HEK293 (cell line): ENCODE data around the gene FNTB.

ENCODE experiments used
- CTCF ChIA-PET: fragments of 350-600 bp; formaldehyde crosslinking; extraction: SDS; loops from one replicate; lab custom pipeline; 2021; ENCODE audit warnings: antibody characterized with exemption; lab: Yijun Ruan, JAX
- POLR2A ChIA-PET: fragments of 300-600 bp; formaldehyde crosslinking; extraction: SDS; loops from one replicate; lab custom pipeline; 2020; ENCODE audit warnings: antibody characterized with exemption, inconsistent platforms; lab: Yijun Ruan, JAX
- H3K27ac ChIP-seq: fragments of 200-500 bp; sonication (Bioruptor generic); 2 replicates; pipeline ENCODE4 v1.5.1; 2014; ENCODE audit warnings: low read depth, low read length, control low read depth, inconsistent platforms; ENCODE audit errors: extremely low read depth
- H3K36me3 ChIP-seq, 2 experiments: fragments of 200-500 bp in 1 of 2; sonication (Bioruptor generic) in 1 of 2; 1 replicate in 1 of 2; 2 replicates in 1 of 2; pipeline ENCODE4 v1.5.1; 2014 to 2017; ENCODE audit warnings: inconsistent platforms in 2 of 2, low read length in 2 of 2; ENCODE audit not compliant: control insufficient read depth in 2 of 2, insufficient read depth in 1 of 2
- H3K4me1 ChIP-seq: fragments of 200-500 bp; sonication (Bioruptor generic); 2 replicates; pipeline ENCODE4 v1.5.1; 2014; ENCODE audit warnings: mild to moderate bottlenecking, low read length, inconsistent platforms; ENCODE audit not compliant: control insufficient read depth, insufficient read depth
- H3K4me3 ChIP-seq: 2 replicates; pipeline ENCODE4 v1.5.1; 2011; ENCODE audit warnings: low read depth, mild to moderate bottlenecking, control low read depth, low read length, moderate library complexity
- H3K9me3 ChIP-seq: fragments of 200-500 bp; sonication (Bioruptor generic); 2 replicates; pipeline ENCODE4 v1.5.1; 2014; ENCODE audit warnings: low read depth, low read length, inconsistent platforms; ENCODE audit not compliant: control insufficient read depth, insufficient read depth
- KLF10 ChIP-seq: fragments of 450-650 bp; IDR thresholded peaks from 2 replicates; pipeline ENCODE4 v1.5.1; 2018; ENCODE audit warnings: missing biosample characterization, mild to moderate bottlenecking, missing genetic modification characterization
- KLF9 ChIP-seq: fragments of 450-650 bp; formaldehyde crosslinking; IDR thresholded peaks from 2 replicates; pipeline ENCODE4 v1.5.1; 2016; ENCODE audit warnings: missing biosample characterization, missing genetic modification characterization, low read depth
- ZBTB8A ChIP-seq: fragments of 450-650 bp; formaldehyde crosslinking; IDR thresholded peaks from 2 replicates; pipeline ENCODE4 v1.5.1; 2016; ENCODE audit warnings: missing biosample characterization, missing genetic modification characterization
- ZEB2 ChIP-seq: fragments of 450-650 bp; formaldehyde crosslinking; IDR thresholded peaks from 2 replicates; pipeline ENCODE4 v1.5.1; 2016; ENCODE audit warnings: missing biosample characterization, missing genetic modification characterization
- ZNF114 ChIP-seq: fragments of 450-650 bp; formaldehyde crosslinking; IDR thresholded peaks from 2 replicates; pipeline ENCODE4 v1.5.0; 2017; ENCODE audit warnings: missing biosample characterization, missing genetic modification characterization
- ZNF146 ChIP-seq: fragments of 450-650 bp; formaldehyde crosslinking; IDR thresholded peaks from 2 replicates; pipeline ENCODE4 v1.5.1; 2016; ENCODE audit warnings: missing biosample characterization, missing genetic modification characterization
- ZNF157 ChIP-seq: fragments of 450-650 bp; formaldehyde crosslinking; IDR thresholded peaks from 2 replicates; pipeline ENCODE4 v1.5.1; 2016; ENCODE audit warnings: missing biosample characterization, missing genetic modification characterization
- ZNF19 ChIP-seq: fragments of 450-650 bp; formaldehyde crosslinking; IDR thresholded peaks from 2 replicates; pipeline ENCODE4; 2016; ENCODE audit warnings: missing biosample characterization, missing genetic modification characterization, low read depth
- ZNF202 ChIP-seq: fragments of 450-650 bp; formaldehyde crosslinking; IDR thresholded peaks from 2 replicates; pipeline ENCODE4 v1.5.1; 2016; ENCODE audit warnings: missing biosample characterization, missing genetic modification characterization, borderline replicate concordance
- ZNF211 ChIP-seq: fragments of 450-650 bp; formaldehyde crosslinking; IDR thresholded peaks from 2 replicates; pipeline ENCODE4 v1.5.1; 2016; ENCODE audit warnings: low read depth, missing biosample characterization, missing genetic modification characterization
- ZNF214 ChIP-seq: fragments of 450-650 bp; formaldehyde crosslinking; IDR thresholded peaks from 2 replicates; pipeline ENCODE4 v1.5.1; 2017; ENCODE audit warnings: missing biosample characterization, mild to moderate bottlenecking, missing genetic modification characterization, borderline replicate concordance
- ZNF335 ChIP-seq: fragments of 450-650 bp; formaldehyde crosslinking; conservative IDR thresholded peaks from 2 replicates; pipeline ENCODE4 v1.5.1; 2016; ENCODE audit warnings: missing biosample characterization, missing genetic modification characterization
- ZNF37A ChIP-seq: fragments of 450-650 bp; IDR thresholded peaks from 2 replicates; pipeline ENCODE4 v1.5.1; 2018; ENCODE audit warnings: missing biosample characterization, missing genetic modification characterization
- ZNF48 ChIP-seq: fragments of 450-650 bp; formaldehyde crosslinking; IDR thresholded peaks from 2 replicates; pipeline ENCODE4 v1.5.1; 2016; ENCODE audit warnings: missing biosample characterization, missing genetic modification characterization
- ZNF501 ChIP-seq: fragments of 450-650 bp; formaldehyde crosslinking; IDR thresholded peaks from 2 replicates; pipeline ENCODE4 v1.5.1; 2016; ENCODE audit warnings: missing biosample characterization, missing genetic modification characterization
- ZNF514 ChIP-seq: fragments of 450-650 bp; formaldehyde crosslinking; IDR thresholded peaks from 2 replicates; pipeline ENCODE4 v1.5.1; 2016; ENCODE audit warnings: missing biosample characterization, missing genetic modification characterization
- ZNF529 ChIP-seq: fragments of 450-650 bp; formaldehyde crosslinking; IDR thresholded peaks from 2 replicates; pipeline ENCODE4 v1.5.1; 2017; ENCODE audit warnings: missing genetic modification characterization, missing biosample characterization; ENCODE audit not compliant: insufficient replicate concordance
- ZNF600 ChIP-seq: fragments of 450-650 bp; formaldehyde crosslinking; IDR thresholded peaks from 2 replicates; pipeline ENCODE4 v1.5.1; 2016; ENCODE audit warnings: missing biosample characterization, missing genetic modification characterization
- ZNF670 ChIP-seq: fragments of 450-650 bp; formaldehyde crosslinking; IDR thresholded peaks from 2 replicates; pipeline ENCODE4 v1.5.1; 2016; ENCODE audit warnings: missing biosample characterization, missing genetic modification characterization, low read depth
- ZNF677 ChIP-seq: fragments of 450-650 bp; IDR thresholded peaks from 2 replicates; pipeline ENCODE4 v1.5.0; 2018; ENCODE audit warnings: missing biosample characterization, mild to moderate bottlenecking, missing genetic modification characterization, moderate library complexity
- TF ChIP-seq, protein P1 (sequence below): fragments of 450-650 bp; formaldehyde crosslinking; IDR thresholded peaks from 2 replicates; pipeline ENCODE4 v1.5.1; 2016; ENCODE audit warnings: missing biosample characterization, missing genetic modification characterization
- TF ChIP-seq, protein P2 (sequence below): fragments of 450-650 bp; formaldehyde crosslinking; conservative IDR thresholded peaks from 2 replicates; pipeline ENCODE4 v1.5.1; 2016; ENCODE audit warnings: low read depth, missing biosample characterization, missing genetic modification characterization

Gene FNTB

GRCh38 chr14:65034021-65034420 is 47.3 kb downstream of the FNTB start:
- CTCF ChIA-PET = interaction anchor here (0.5 to 1.8 kb wide), 2 partner anchors 14 to 72 kb away, joined by 3 to 9 read pairs; no protein-coding TSS in a partner anchor

GRCh38 chr14:65035049-65035448 is 48.4 kb downstream of the FNTB start:
- Histone ChIP-seq H3K36me3 (peaks cover 14 to 17% of the 10 kb centered on the region in 2 experiments), H3K4me3 (no peak overlapping the region), H3K4me1 (no peaks in the 10 kb centered on the region), H3K27ac (no peak overlapping the region), H3K9me3 (no peaks in the 10 kb centered on the region)
- ChIA-PET POLR2A (no interaction called here), CTCF (interaction anchor here (0.6 to 1.8 kb wide), 4 partner anchors 10 to 398 kb away, joined by 3 to 9 read pairs (median 4); partner anchors contain the start of gene FNTB)
- TF ChIP-seq KLF9 (tag by site-specific recombination) = no peak
- TF ChIP-seq, protein P1, sequence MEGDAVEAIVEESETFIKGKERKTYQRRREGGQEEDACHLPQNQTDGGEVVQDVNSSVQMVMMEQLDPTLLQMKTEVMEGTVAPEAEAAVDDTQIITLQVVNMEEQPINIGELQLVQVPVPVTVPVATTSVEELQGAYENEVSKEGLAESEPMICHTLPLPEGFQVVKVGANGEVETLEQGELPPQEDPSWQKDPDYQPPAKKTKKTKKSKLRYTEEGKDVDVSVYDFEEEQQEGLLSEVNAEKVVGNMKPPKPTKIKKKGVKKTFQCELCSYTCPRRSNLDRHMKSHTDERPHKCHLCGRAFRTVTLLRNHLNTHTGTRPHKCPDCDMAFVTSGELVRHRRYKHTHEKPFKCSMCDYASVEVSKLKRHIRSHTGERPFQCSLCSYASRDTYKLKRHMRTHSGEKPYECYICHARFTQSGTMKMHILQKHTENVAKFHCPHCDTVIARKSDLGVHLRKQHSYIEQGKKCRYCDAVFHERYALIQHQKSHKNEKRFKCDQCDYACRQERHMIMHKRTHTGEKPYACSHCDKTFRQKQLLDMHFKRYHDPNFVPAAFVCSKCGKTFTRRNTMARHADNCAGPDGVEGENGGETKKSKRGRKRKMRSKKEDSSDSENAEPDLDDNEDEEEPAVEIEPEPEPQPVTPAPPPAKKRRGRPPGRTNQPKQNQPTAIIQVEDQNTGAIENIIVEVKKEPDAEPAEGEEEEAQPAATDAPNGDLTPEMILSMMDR (tag by site-specific recombination) = no peak
- no peak for TF ChIP-seq ZNF529 (tag by site-specific recombination)
- no peak for TF ChIP-seq ZNF157 (tag by site-specific recombination)
- TF ChIP-seq, protein P2, sequence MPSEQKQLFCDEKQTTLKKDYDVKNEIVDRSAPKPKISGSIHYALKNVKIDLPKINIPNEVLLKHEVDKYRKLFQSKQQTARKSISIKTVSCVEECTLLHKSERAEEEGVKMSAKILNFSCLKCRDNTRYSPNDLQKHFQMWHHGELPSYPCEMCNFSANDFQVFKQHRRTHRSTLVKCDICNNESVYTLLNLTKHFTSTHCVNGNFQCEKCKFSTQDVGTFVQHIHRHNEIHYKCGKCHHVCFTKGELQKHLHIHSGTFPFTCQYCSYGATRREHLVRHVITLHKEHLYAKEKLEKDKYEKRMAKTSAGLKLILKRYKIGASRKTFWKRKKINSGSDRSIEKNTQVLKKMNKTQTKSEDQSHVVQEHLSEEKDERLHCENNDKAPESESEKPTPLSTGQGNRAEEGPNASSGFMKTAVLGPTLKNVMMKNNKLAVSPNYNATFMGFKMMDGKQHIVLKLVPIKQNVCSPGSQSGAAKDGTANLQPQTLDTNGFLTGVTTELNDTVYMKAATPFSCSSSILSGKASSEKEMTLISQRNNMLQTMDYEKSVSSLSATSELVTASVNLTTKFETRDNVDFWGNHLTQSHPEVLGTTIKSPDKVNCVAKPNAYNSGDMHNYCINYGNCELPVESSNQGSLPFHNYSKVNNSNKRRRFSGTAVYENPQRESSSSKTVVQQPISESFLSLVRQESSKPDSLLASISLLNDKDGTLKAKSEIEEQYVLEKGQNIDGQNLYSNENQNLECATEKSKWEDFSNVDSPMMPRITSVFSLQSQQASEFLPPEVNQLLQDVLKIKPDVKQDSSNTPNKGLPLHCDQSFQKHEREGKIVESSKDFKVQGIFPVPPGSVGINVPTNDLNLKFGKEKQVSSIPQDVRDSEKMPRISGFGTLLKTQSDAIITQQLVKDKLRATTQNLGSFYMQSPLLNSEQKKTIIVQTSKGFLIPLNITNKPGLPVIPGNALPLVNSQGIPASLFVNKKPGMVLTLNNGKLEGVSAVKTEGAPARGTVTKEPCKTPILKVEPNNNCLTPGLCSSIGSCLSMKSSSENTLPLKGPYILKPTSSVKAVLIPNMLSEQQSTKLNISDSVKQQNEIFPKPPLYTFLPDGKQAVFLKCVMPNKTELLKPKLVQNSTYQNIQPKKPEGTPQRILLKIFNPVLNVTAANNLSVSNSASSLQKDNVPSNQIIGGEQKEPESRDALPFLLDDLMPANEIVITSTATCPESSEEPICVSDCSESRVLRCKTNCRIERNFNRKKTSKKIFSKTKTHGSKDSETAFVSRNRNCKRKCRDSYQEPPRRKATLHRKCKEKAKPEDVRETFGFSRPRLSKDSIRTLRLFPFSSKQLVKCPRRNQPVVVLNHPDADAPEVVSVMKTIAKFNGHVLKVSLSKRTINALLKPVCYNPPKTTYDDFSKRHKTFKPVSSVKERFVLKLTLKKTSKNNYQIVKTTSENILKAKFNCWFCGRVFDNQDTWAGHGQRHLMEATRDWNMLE = no peak
- TF ChIP-seq ZNF501 (tag by site-specific recombination) = no peak
- TF ChIP-seq ZNF146 (tag by site-specific recombination) = no peak
- TF ChIP-seq ZNF214 = no peak
- no peak for TF ChIP-seq ZNF37A (tag by site-specific recombination)
- no peak for TF ChIP-seq ZNF211 (tag by site-specific recombination)
- TF ChIP-seq ZNF114 (tag by site-specific recombination) = no peak
- no peak for TF ChIP-seq ZNF335
- no peak for TF ChIP-seq ZNF514 (tag by site-specific recombination)

More at GRCh38 chr14:65034021-65034420, 47.3 kb downstream of the FNTB start:
- POLR2A ChIA-PET = no interaction called here
- Histone ChIP-seq H3K9me3 (no peaks in the 10 kb centered on the region), H3K27ac (no peak overlapping the region), H3K4me1 (no peaks in the 10 kb centered on the region), H3K4me3 (no peak overlapping the region), H3K36me3 (peaks cover 9 to 26% of the 10 kb centered on the region in 2 experiments)
- TF ChIP-seq ZNF19 (tag by site-specific recombination) = no peak
- no peak for TF ChIP-seq ZNF677 (tag by site-specific recombination)
- TF ChIP-seq ZNF670 = no peak
- no peak for TF ChIP-seq KLF10
- TF ChIP-seq ZNF202 (tag by site-specific recombination) = no peak
- TF ChIP-seq ZNF48 = no peak
- TF ChIP-seq ZBTB8A (tag by site-specific recombination) = no peak
- TF ChIP-seq ZEB2 (tag by site-specific recombination) = no peak
- TF ChIP-seq ZNF600 = no peak
- TF ChIP-seq, protein P2 = no peak
